Measurements from ENCODE around the gene TP53I3.

DNA sequence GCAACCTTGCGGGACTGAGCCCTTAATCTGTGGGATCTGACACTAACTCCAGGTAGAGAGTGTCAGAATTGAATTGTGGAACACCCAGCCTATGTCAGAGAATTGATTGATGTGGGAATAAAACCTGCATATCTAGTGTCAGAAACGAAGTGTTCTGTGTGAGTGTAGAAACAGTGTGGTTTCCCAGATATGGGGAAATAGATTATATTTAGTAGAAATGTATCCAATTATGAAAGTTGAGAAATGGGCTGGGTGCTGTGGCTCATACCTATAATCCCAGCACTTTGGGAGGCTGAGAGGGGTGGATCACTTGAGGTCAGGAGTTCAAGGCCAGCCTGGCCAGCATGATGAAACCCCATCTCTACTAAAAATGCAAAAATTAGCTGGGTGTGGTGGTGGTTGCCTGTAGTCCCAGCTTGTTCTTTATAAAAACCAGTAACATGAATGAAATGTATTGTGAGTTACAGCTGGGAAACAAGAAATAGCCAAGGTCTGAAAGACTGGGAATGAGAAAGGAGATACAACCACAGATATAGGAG, 4.3 kb upstream of the TP53I3 start:
- TF ChIP-seq POLR2A (IDR thresholded peaks at IDR 0.05) = no peak
- TF ChIP-seq, protein P1, sequence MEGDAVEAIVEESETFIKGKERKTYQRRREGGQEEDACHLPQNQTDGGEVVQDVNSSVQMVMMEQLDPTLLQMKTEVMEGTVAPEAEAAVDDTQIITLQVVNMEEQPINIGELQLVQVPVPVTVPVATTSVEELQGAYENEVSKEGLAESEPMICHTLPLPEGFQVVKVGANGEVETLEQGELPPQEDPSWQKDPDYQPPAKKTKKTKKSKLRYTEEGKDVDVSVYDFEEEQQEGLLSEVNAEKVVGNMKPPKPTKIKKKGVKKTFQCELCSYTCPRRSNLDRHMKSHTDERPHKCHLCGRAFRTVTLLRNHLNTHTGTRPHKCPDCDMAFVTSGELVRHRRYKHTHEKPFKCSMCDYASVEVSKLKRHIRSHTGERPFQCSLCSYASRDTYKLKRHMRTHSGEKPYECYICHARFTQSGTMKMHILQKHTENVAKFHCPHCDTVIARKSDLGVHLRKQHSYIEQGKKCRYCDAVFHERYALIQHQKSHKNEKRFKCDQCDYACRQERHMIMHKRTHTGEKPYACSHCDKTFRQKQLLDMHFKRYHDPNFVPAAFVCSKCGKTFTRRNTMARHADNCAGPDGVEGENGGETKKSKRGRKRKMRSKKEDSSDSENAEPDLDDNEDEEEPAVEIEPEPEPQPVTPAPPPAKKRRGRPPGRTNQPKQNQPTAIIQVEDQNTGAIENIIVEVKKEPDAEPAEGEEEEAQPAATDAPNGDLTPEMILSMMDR (IDR thresholded peaks at IDR 0.05) = no peak
